Stimulated activated CD8-positive, alpha-beta memory T cell treated with anti-CD3 and anti-CD28 coated beads, Interleukin-7, amount 100 ng/mL, for 4 hours (primary cell): ENCODE data around the gene FOXA3.

Source experiments
- DNase-seq, 2 donors: peaks; one replicate each; pipeline ENCODE4 v3.0.0-alpha.2; 2020; ENCODE audit warnings: low read depth in 2 of 2

The FOXA3 gene

GRCh38 chr19:45919678-45920077 is 55.6 kb downstream of the FOXA3 start:
- no peak for DNase-seq

DNA sequence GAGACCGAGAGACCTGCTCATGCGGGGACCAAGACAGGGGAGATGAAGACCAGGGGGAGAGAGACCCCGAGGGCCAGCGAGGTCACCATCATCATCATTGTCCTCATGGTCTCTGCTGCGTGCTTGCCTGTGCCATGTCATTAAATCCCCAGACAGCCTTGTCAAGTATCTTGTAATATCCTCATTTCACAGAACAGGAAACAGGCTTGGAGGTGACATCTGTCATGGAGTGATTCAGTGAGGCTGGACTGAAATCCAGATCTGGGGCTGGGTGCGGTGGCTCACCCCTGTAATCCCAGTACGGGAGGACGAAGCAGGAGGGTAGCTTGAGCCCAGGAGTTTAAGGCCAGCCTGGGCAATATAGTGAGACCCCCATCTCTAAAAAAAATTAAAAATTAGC is 56.3 kb downstream of the FOXA3 start:
- no peak for DNase-seq

- DNase-seq: no peak
Measured at GRCh38 chr19:45922281-45922680, 58.2 kb downstream of the FOXA3 start.
